GM12878 (cell line): ENCODE results near the gene FLAD1. TPM values are rescaled to one million over a fixed set of nuclear protein-coding genes. Genes with fewer than 3 reads are reported as not detected.

Experiments used
- ATAC-seq: fragments of 200-7000 bp; cut with Tn5 transposase; 3 replicates; pipeline ENCODE4 v1.9.1; 2020; ENCODE audit warnings: mild to moderate bottlenecking, moderate library complexity
- BruUV-seq: library from RNA; stranded (reverse); fragments of 400-500 nt; replicated peaks from 2 replicates; lab custom pipeline; 2021; lab: Mats Ljungman, UMichigan
- CTCF ChIA-PET: fragments of 300-600 bp; sonication (Branson Sonifier 250); formaldehyde crosslinking; extraction: SDS; loops from one replicate; lab custom pipeline; 2021; ENCODE audit warnings: inconsistent platforms; lab: Yijun Ruan, JAX
- POLR2A ChIA-PET: fragments of 350-600 bp; formaldehyde crosslinking; extraction: SDS; loops from one replicate; lab custom pipeline; 2021; ENCODE audit warnings: inconsistent platforms; lab: Charles Lee
- RAD21 ChIA-PET: fragments of 300-600 bp; sonication (Branson Sonifier 250); formaldehyde crosslinking; loops from one replicate; lab custom pipeline; 2023; ENCODE audit warnings: antibody characterized with exemption; ENCODE audit not compliant: unreplicated experiment; lab: Charles Lee
- SMC1A ChIA-PET: fragments of 300-600 bp; sonication (Branson Sonifier 250); formaldehyde crosslinking; loops from one replicate; lab custom pipeline; 2023; ENCODE audit not compliant: unreplicated experiment, uncharacterized antibody; lab: Charles Lee
- DNase-seq: peaks from one replicate; pipeline ENCODE4 v3.0.0-alpha.2; 2011; ENCODE audit warnings: low read depth, low spot score
- FAIRE-seq: peaks from 3 replicates; lab custom pipeline; 2011; peaks lifted over from hg19 to GRCh38; lab: Jason Lieb, UNC
- H2AFZ ChIP-seq: 2 replicates; pipeline ENCODE4 v1.6.0; 2011; ENCODE audit warnings: low read depth, low read length, control low read depth; ENCODE audit not compliant: control insufficient read depth
- H3K27ac ChIP-seq: 2 replicates; pipeline ENCODE4 v1.5.1; 2011; ENCODE audit warnings: control low read depth; ENCODE audit not compliant: control insufficient read depth, insufficient read depth
- H3K27me3 ChIP-seq, 2 experiments: replicated peaks in 1 of 2; 2 replicates each; pipeline versions ENCODE4 v1.6.0 to v1.6.1; 2011; ENCODE audit warnings: low read length in 1 of 2; ENCODE audit not compliant: control insufficient read depth in 2 of 2, insufficient read depth in 2 of 2
- H3K36me3 ChIP-seq, 2 experiments: 2 replicates each; pipeline ENCODE4 v1.5.1; 2011; ENCODE audit warnings: low read length in 1 of 2; ENCODE audit not compliant: control insufficient read depth in 2 of 2, insufficient read depth in 2 of 2
- H3K4me1 ChIP-seq: 2 replicates; pipeline ENCODE4 v1.6.1; 2011; ENCODE audit warnings: mild to moderate bottlenecking, low read length, moderate library complexity, mixed read lengths; ENCODE audit not compliant: control insufficient read depth, insufficient read depth
- H3K4me2 ChIP-seq: 2 replicates; pipeline ENCODE4 v1.6.0; 2011; ENCODE audit warnings: control low read depth; ENCODE audit not compliant: control insufficient read depth, insufficient read depth
- H3K4me3 ChIP-seq: fragments of 200-600 bp; sonication (generic); 2 replicates; pipeline ENCODE4 v1.5.1; 2016
- H3K79me2 ChIP-seq: 2 replicates; pipeline ENCODE4 v1.6.0; 2011; ENCODE audit warnings: low read length; ENCODE audit not compliant: control insufficient read depth, insufficient read depth
- H3K9ac ChIP-seq: 2 replicates; pipeline ENCODE4 v1.8.0; 2011; ENCODE audit warnings: low read length, control low read depth, mixed read lengths; ENCODE audit not compliant: control insufficient read depth, insufficient read depth
- H3K9me3 ChIP-seq: replicated peaks from 3 replicates; pipeline ENCODE4 v1.5.1; 2011; ENCODE audit warnings: mild to moderate bottlenecking, low read length; ENCODE audit not compliant: control insufficient read depth, insufficient read depth
- H4K20me1 ChIP-seq: 2 replicates; pipeline ENCODE4 v1.6.0; 2011; ENCODE audit not compliant: control insufficient read depth, insufficient read depth
- ATF7 ChIP-seq: fragments of 450-650 bp; IDR thresholded peaks from 2 replicates; pipeline ENCODE4 v1.6.1; 2016; ENCODE audit warnings: low read depth, mild to moderate bottlenecking
- CBFB ChIP-seq: IDR thresholded peaks from 2 replicates; pipeline ENCODE4 v1.6.1; 2016; ENCODE audit warnings: antibody characterized with exemption, low read depth
- DPF2 ChIP-seq: fragments of 450-650 bp; IDR thresholded peaks from 2 replicates; pipeline ENCODE4 v1.6.1; 2017; ENCODE audit warnings: mild to moderate bottlenecking
- HDAC2 ChIP-seq: fragments of 200-600 bp; sonication (generic); IDR thresholded peaks from 2 replicates; pipeline ENCODE4 v1.6.1; 2017
- MEF2A ChIP-seq: IDR thresholded peaks from 2 replicates; pipeline ENCODE4 v1.6.1; 2011; ENCODE audit warnings: low read depth, mild to moderate bottlenecking, low read length, moderate library complexity; ENCODE audit not compliant: insufficient read depth
- MYC ChIP-seq: IDR thresholded peaks from 2 replicates; pipeline ENCODE4 v1.6.1; 2011; ENCODE audit warnings: mild to moderate bottlenecking, low read length, moderate library complexity, inconsistent platforms; ENCODE audit not compliant: insufficient read depth, insufficient replicate concordance, insufficient read length, severe bottlenecking
- NRF1 ChIP-seq: conservative IDR thresholded peaks from 2 replicates; pipeline ENCODE4 v1.6.1; 2011; ENCODE audit warnings: mild to moderate bottlenecking, low read depth, low read length, improper control_type of control experiment
- POLR2AphosphoS5 ChIP-seq: IDR thresholded peaks from 2 replicates; pipeline ENCODE4 v1.6.1; 2011; ENCODE audit warnings: mild to moderate bottlenecking, low read length, inconsistent platforms
- RB1 ChIP-seq: fragments of 450-650 bp; formaldehyde crosslinking; IDR thresholded peaks from 2 replicates; pipeline ENCODE4 v1.6.1; 2017; ENCODE audit warnings: mild to moderate bottlenecking, borderline replicate concordance
- RCOR1 ChIP-seq: conservative IDR thresholded peaks from 2 replicates; pipeline ENCODE4 v1.6.1; 2012; ENCODE audit warnings: low read depth, low read length, improper control_type of control experiment
- RFX5 ChIP-seq: IDR thresholded peaks from 2 replicates; pipeline ENCODE4 v1.6.1; 2011; ENCODE audit warnings: low read depth, low read length, improper control_type of control experiment
- SMAD1 ChIP-seq: fragments of 450-650 bp; IDR thresholded peaks from 2 replicates; pipeline ENCODE4 v1.6.1; 2018; ENCODE audit warnings: mild to moderate bottlenecking, low read depth; ENCODE audit not compliant: partially characterized antibody
- SUZ12 ChIP-seq: fragments of 200-600 bp; sonication (generic); IDR thresholded peaks from one replicate; pipeline ENCODE4 v1.6.1; 2018; ENCODE audit warnings: antibody characterized with exemption, mild to moderate bottlenecking; ENCODE audit not compliant: unreplicated experiment
- ZBED1 ChIP-seq: IDR thresholded peaks from 2 replicates; pipeline ENCODE4 v1.6.1; 2016; ENCODE audit warnings: borderline replicate concordance
- WGBS: methylation state at CpG from one replicate; pipeline ENCODE4 v1.1.6; 2016; ENCODE audit warnings: low lambda C conversion rate; ENCODE audit not compliant: insufficient replicate concordance, insufficient coverage; ENCODE audit errors: missing lambda C conversion rate; 5-methylcytosine and 5-hydroxymethylcytosine counted together
- in situ Hi-C: fragments of 300-500 bp; cut with MboI; formaldehyde crosslinking; loops from 9 replicates; pipeline ENCODE4 v1.14.3; 2018; ENCODE audit warnings: mixed read lengths
- intact Hi-C: fragments of 100-400 bp; cut with micrococcal nuclease; formaldehyde crosslinking; loops from one replicate; pipeline ENCODE4 v1.14.2; 2022; ENCODE audit not compliant: unreplicated experiment
- polyA plus RNA-seq, 11 experiments: library from polyadenylated mRNA; depleted of rRNA in 4 of 11; unstranded in 6 of 11; stranded (reverse) in 5 of 11; fragments of >200 nt; fragmentation: Nextera tagmentation in 4 of 11; fragmentation: Illumina TruSeq in 1 of 11; extraction: Ambion mirVana in 4 of 11; extraction: Trizol in 1 of 11; gene quantifications; 1 replicate in 1 of 11; 2 replicates in 10 of 11; pipeline versions ENCODE4 v1.2.1 to v1.2.3, GENCODE V29; 2011 to 2016; ENCODE audit warnings: inconsistent platforms in 2 of 11, missing spikeins in 2 of 11, low read depth in 1 of 11
- total RNA-seq, 4 experiments: library from RNA; depleted of rRNA in 3 of 4; stranded (reverse); fragments of >200 nt in 3 of 4; fragmentation: Illumina TruSeq in 1 of 4; extraction: Trizol in 1 of 4; gene quantifications; 2 replicates each; pipeline versions ENCODE4 v1.2.1 to v1.2.3, GENCODE V29; 2013 to 2021
- TF ChIP-seq, protein P1 (sequence below): fragments of 450-650 bp; IDR thresholded peaks from 2 replicates; pipeline ENCODE4 v1.6.1; 2018; ENCODE audit warnings: mild to moderate bottlenecking, low read depth, moderate library complexity; ENCODE audit not compliant: partially characterized antibody

The FLAD1 gene
- total and polyA plus RNA-seq, 10 of the 15 experiments (the other 5 are each of a cell fraction or from before 2014, with no cell fraction given): 22.9 to 93.4 (median 56.6) TPM

DNA sequence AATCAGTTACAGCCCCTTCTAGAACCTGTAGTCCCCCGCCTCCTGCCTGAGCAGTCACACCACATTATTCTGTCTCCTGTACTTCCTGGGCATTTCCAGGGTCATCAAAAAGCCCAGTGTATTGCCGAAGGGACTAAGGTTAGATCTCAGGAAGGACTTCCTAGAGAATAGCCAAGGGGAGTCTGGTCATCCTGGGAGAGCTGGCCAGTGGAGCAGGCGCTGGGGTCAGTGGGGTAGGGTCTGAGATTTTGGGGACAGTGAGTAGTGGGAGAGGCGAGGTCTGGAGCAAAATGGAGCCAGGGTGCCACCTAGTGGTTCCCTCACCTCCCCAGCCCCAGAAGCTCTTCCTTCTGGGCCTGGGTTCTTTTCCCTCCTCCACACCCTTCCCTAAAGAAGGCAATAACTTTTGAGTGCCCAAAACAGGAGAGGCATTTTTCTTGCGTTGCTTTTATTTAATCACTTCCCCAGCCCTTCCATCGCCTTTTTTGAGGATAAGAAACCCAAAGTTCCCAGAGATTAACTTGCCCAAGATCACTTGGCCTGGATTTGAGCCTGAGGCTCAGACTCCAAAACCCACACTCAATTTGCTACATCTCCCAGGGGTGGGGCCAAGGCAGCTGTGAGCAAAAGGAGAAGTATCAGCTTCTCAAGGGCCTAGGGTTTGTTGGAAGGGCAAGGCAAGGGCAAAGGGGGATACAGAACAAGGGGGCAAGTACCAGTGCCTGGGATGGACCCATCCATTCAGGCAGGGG lies 39.3 kb upstream of the FLAD1 start (continued):
- no peak for TF ChIP-seq NRF1
- TF ChIP-seq ZBED1: no peak
- no peak for TF ChIP-seq MEF2A

DNA sequence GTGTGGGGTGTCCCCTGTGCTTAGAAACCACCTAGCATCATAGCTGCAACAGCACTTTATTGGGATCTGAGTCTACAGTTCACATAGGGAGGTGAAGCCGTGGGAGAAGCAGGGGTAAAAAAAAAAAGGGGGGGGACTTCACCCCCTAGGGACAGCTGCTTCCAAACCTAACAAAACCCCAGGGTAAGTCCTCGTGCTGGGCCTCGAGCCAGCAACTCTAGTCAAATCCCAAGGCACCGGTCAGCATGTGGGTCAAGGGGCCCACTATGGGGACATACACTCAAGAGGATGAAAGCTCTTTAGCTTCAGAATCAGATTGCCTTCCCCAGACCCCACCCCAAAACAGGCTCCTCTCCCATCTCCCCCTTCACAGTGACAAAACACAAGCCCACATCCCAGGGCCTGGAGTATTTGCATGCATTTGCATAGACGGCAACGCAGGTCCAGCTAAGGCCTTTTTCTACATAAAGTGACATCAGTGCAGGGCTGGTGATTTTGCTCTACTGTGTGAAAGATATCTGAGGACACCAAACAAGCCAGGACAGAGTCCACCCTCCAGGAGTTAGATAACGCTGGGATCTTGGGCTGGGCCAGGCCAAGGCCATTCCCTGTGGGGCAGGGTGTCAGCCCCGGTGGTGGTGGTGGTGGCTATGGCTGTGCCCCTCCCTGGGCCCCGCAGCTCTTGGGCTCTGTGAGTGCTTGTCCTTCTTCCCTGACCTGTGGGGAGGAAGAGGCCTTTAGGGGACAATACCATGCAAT lies 38.6 kb upstream of the FLAD1 start:
- Histone ChIP-seq H3K36me3 (peaks cover 3 to 6% of the 10 kb centered on the region in 2 experiments; a peak in 3 of 4 replicates), H3K4me1 (peaks cover 56% of the 10 kb centered on the region), H3K4me3 (peak overlapping the region; percentile 77; the same call in 1 of the 2 replicates), H3K4me2 (peak overlapping the region; percentile 100), H3K79me2 (peaks cover 32% of the 10 kb centered on the region), H3K9me3 (no peaks in the 10 kb centered on the region; the same call in 2 of the 3 replicates), H3K27ac (peak overlapping the region; percentile 100), H2AFZ (no peak overlapping the region), H4K20me1 (no peaks in the 10 kb centered on the region), H3K9ac (peak overlapping the region; percentile 98), H3K27me3 (no peaks in the 10 kb centered on the region)
- CTCF ChIA-PET: interaction anchor here (0.5 to 2.2 kb wide), 27 partner anchors 17 to 554 kb away, joined by 3 to 16 read pairs (median 4); partner anchors contain the start of genes LENEP and PYGO2
- FAIRE-seq (no peak), DNase-seq (no peak), ATAC-seq (no peak)
- intact Hi-C loops (no loop called here), in situ Hi-C loops (no loop called here)
- RAD21 ChIA-PET: interaction anchor here (0.6 to 2.6 kb wide), 15 partner anchors 8 to 464 kb away, joined by 3 to 13 read pairs (median 4); partner anchors contain the start of genes PMVK, PYGO2 and SHC1
- BruUV-seq: no TSS peak
- SMC1A ChIA-PET: interaction anchor here (0.8 to 2.1 kb wide), 14 partner anchors 14 to 465 kb away, joined by 3 to 8 read pairs (median 4); partner anchors contain the start of gene ADAM15
- under 1% methylated on average over 8 of the region's 9 CpGs for WGBS
- POLR2A ChIA-PET: interaction anchor here (0.6 to 3.4 kb wide), 11 partner anchors 9 to 1824 kb away, joined by 3 to 19 read pairs (median 4); partner anchors contain the start of genes PMVK, PYGO2, SHC1 and UBE2Q1
- TF ChIP-seq RB1: no peak
- peak; percentile 24 for TF ChIP-seq SMAD1
- no peak for TF ChIP-seq CBFB
- 0 out of 2 replicates have a peak, but pooled peaks have one; percentile 17 for TF ChIP-seq ATF7
- TF ChIP-seq, protein P1, sequence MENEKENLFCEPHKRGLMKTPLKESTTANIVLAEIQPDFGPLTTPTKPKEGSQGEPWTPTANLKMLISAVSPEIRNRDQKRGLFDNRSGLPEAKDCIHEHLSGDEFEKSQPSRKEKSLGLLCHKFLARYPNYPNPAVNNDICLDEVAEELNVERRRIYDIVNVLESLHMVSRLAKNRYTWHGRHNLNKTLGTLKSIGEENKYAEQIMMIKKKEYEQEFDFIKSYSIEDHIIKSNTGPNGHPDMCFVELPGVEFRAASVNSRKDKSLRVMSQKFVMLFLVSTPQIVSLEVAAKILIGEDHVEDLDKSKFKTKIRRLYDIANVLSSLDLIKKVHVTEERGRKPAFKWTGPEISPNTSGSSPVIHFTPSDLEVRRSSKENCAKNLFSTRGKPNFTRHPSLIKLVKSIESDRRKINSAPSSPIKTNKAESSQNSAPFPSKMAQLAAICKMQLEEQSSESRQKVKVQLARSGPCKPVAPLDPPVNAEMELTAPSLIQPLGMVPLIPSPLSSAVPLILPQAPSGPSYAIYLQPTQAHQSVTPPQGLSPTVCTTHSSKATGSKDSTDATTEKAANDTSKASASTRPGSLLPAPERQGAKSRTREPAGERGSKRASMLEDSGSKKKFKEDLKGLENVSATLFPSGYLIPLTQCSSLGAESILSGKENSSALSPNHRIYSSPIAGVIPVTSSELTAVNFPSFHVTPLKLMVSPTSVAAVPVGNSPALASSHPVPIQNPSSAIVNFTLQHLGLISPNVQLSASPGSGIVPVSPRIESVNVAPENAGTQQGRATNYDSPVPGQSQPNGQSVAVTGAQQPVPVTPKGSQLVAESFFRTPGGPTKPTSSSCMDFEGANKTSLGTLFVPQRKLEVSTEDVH: no peak
- TF ChIP-seq SUZ12: no peak
- no peak for TF ChIP-seq MYC
- TF ChIP-seq DPF2: no peak
- no peak for TF ChIP-seq RCOR1
- 0 out of 2 replicates have a peak, but pooled peaks have one; percentile 24 for TF ChIP-seq POLR2AphosphoS5
- no peak for TF ChIP-seq RFX5
- no peak for TF ChIP-seq HDAC2
